A549 treated with AZD2906 at 1 μM for 4 hours (cell line): ENCODE results near the gene NOTCH4. TPM values are rescaled to one million over a fixed set of nuclear protein-coding genes. Genes with fewer than 3 reads are reported as not detected.

ENCODE experiments used
- total RNA-seq: library from RNA; stranded (reverse); fragments of 200-300 nt; extraction: Qiagen RNA extraction; gene quantifications from 5 replicates; pipeline ENCODE4 v1.2.3, GENCODE V29; 2022

NOTCH4 gene
- 0.60 to 0.95 TPM (median 0.81 TPM) in 5 replicates for total RNA-seq

GRCh38 chr6:32223258-32224235 lies at the start of gene NOTCH4:
TSS of gene NOTCH4 (minus strand) at chr6:32224067. CDS start at chr6:32223928, 139 bp downstream.

GRCh38 chr6:32192608-32193039 lies 31.2 kb downstream of the NOTCH4 start, which contains the start of gene GPSM3:
TSS of gene GPSM3 (minus strand) at chr6:32192643. CDS start at chr6:32192513, 130 bp downstream.

GRCh38 chr6:32190054-32190851 lies 33.6 kb downstream of the NOTCH4 start, which contains the start of gene PBX2:
TSS of gene PBX2 (minus strand) at chr6:32190202. CDS start at chr6:32189915, 287 bp downstream.

GRCh38 chr6:32184084-32184640 lies 39.7 kb downstream of the NOTCH4 start, which contains the start of gene AGER:
TSS of gene AGER (minus strand) at chr6:32184253. CDS start at chr6:32184222, 31 bp downstream.

GRCh38 chr6:32177788-32178546 lies 45.9 kb downstream of the NOTCH4 start, which contains the start of gene RNF5:
TSS of gene RNF5 (plus strand) at chr6:32178405. CDS start at chr6:32178512, 107 bp downstream.

GRCh38 chr6:32175711-32176475 lies 48.0 kb downstream of the NOTCH4 start, which contains the start of gene AGPAT1:
TSS of gene AGPAT1 (minus strand) at chr6:32176084. CDS start at chr6:32171496, 4,588 bp downstream.

GRCh38 chr6:32164295-32164694 lies 59.6 kb downstream of the NOTCH4 start, which contains the start of gene EGFL8:
TSS of gene EGFL8 (plus strand) at chr6:32164595. CDS start at chr6:32166166, 1,571 bp downstream.

GRCh38 chr6:32153564-32154513 lies 70.0 kb downstream of the NOTCH4 start, which contains the start of gene PPT2:
TSS of gene PPT2 (plus strand) at chr6:32154141. CDS start at chr6:32154595, 454 bp downstream.

GRCh38 chr6:32151863-32152768 lies 71.8 kb downstream of the NOTCH4 start, which contains the start of gene PRRT1:
TSS of gene PRRT1 (minus strand) at chr6:32151939. CDS start at chr6:32151827, 112 bp downstream.

Other genes with a start within 250 kb of the NOTCH4 start
- gene C4A, start 242.0 kb downstream of the NOTCH4 start, total RNA-seq: 0.80 to 1.1 TPM (median 0.93 TPM) in 5 replicates
- 0.58 to 1.2 TPM (median 0.96 TPM) in 5 replicates for gene C4B, start 209.3 kb downstream of the NOTCH4 start, total RNA-seq
- 0.06 TPM in 1 of 5 replicates, not detected in the others for gene CYP21A2, start 185.7 kb downstream of the NOTCH4 start, total RNA-seq
- gene TNXB, start 114.7 kb downstream of the NOTCH4 start, total RNA-seq: 0.48 to 0.71 TPM (median 0.56 TPM) in 5 replicates
- gene ATF6B, start 95.8 kb downstream of the NOTCH4 start, total RNA-seq: 27.8 to 35.4 TPM (median 34.3 TPM) in 5 replicates
- 6.0 to 7.8 TPM (median 6.8 TPM) in 5 replicates for gene FKBPL, start 93.8 kb downstream of the NOTCH4 start, total RNA-seq
- 0.47 to 0.82 TPM (median 0.61 TPM) in 5 replicates for gene PRRT1, start 72.1 kb downstream of the NOTCH4 start, total RNA-seq
- 7.8 to 8.8 TPM (median 8.5 TPM) in 5 replicates for gene PPT2, start 69.9 kb downstream of the NOTCH4 start, total RNA-seq
- gene EGFL8, start 59.5 kb downstream of the NOTCH4 start, total RNA-seq: 0.56 to 1.9 TPM (median 1.9 TPM) in 5 replicates
- 35.3 to 43.1 TPM (median 42.4 TPM) in 5 replicates for gene AGPAT1, start 48.0 kb downstream of the NOTCH4 start, total RNA-seq
- 34.8 to 46.4 TPM (median 45.5 TPM) in 5 replicates for gene RNF5, start 45.7 kb downstream of the NOTCH4 start, total RNA-seq
- 1.1 to 2.0 TPM (median 1.7 TPM) in 5 replicates for gene AGER, start 39.8 kb downstream of the NOTCH4 start, total RNA-seq
- 14.1 to 17.3 TPM (median 15.9 TPM) in 5 replicates for gene PBX2, start 33.9 kb downstream of the NOTCH4 start, total RNA-seq
- gene GPSM3, start 31.4 kb downstream of the NOTCH4 start, total RNA-seq: 0.34 to 0.40 TPM (median 0.35 TPM) in 5 replicates
- gene TSBP1, start 147.8 kb upstream of the NOTCH4 start, total RNA-seq: not detected in 5 replicates
- not detected in 5 replicates for gene BTNL2, start 183.1 kb upstream of the NOTCH4 start, total RNA-seq
- not detected in 5 replicates for gene HLA-DRA, start 215.8 kb upstream of the NOTCH4 start, total RNA-seq